WERI-Rb-1 (cell line): ENCODE measurements around the gene DDX54.
A peak's percentile ranks its signal among the peaks of the same experiment; 100 is the strongest.

Source experiments
- DNase-seq: peaks from one replicate; pipeline ENCODE4 v3.0.0-alpha.2; 2020
- H3K27ac ChIP-seq: fragments of 250-450 bp; sonication (Bioruptor Pico); 2 replicates; pipeline ENCODE4 v1.5.1; 2020; ENCODE audit warnings: mild to moderate bottlenecking, moderate library complexity
- H3K27me3 ChIP-seq: fragments of 250-450 bp; sonication (Bioruptor Pico); 2 replicates; pipeline ENCODE4 v1.5.1; 2021; ENCODE audit warnings: mild to moderate bottlenecking, low read depth, moderate library complexity; ENCODE audit not compliant: insufficient read depth, severe bottlenecking
- H3K36me3 ChIP-seq: fragments of 250-450 bp; sonication (Bioruptor Pico); 2 replicates; pipeline ENCODE4 v1.5.1; 2020; ENCODE audit warnings: mild to moderate bottlenecking, moderate library complexity
- H3K4me3 ChIP-seq: 2 replicates; pipeline ENCODE4 v1.5.1; 2011; ENCODE audit warnings: low read depth, mild to moderate bottlenecking, control low read depth, low read length
- H3K9me3 ChIP-seq: fragments of 250-450 bp; sonication (Bioruptor Pico); 2 replicates; pipeline ENCODE4 v1.5.1; 2021; ENCODE audit warnings: mild to moderate bottlenecking, moderate library complexity; ENCODE audit not compliant: severe bottlenecking
- CTCF ChIP-seq: IDR thresholded peaks from 2 replicates; pipeline ENCODE4 v1.5.1; 2011; ENCODE audit warnings: low read depth, mild to moderate bottlenecking, control low read depth, inconsistent platforms, low read length

DDX54 gene

GRCh38 chr12:113133666-113134065 lies 51.6 kb downstream of the DDX54 start:
- no peaks in the 10 kb centered on the region for H3K27me3 ChIP-seq
- H3K36me3 ChIP-seq: no peaks in the 10 kb centered on the region
- H3K9me3 ChIP-seq: no peaks in the 10 kb centered on the region
- TF ChIP-seq CTCF: no peak
- DNase-seq: no peak
- no peak overlapping the region for H3K4me3 ChIP-seq
- no peak overlapping the region for H3K27ac ChIP-seq

GRCh38 chr12:113133036-113133435 lies 52.2 kb downstream of the DDX54 start:
- H3K4me3 ChIP-seq: no peak overlapping the region

GRCh38 chr12:113131556-113131955 lies 53.7 kb downstream of the DDX54 start:
- H3K27me3 ChIP-seq: no peaks in the 10 kb centered on the region
- no peaks in the 10 kb centered on the region for H3K9me3 ChIP-seq
- DNase-seq: no peak
- TF ChIP-seq CTCF: no peak
- no peak overlapping the region for H3K27ac ChIP-seq
- no peaks in the 10 kb centered on the region for H3K36me3 ChIP-seq
- H3K4me3 ChIP-seq: no peak overlapping the region

More at GRCh38 chr12:113133036-113133435, 52.2 kb downstream of the DDX54 start:
- Histone ChIP-seq H3K27ac (no peak overlapping the region), H3K36me3 (no peaks in the 10 kb centered on the region), H3K9me3 (no peaks in the 10 kb centered on the region), H3K27me3 (no peaks in the 10 kb centered on the region)
- no peak for TF ChIP-seq CTCF
- no peak for DNase-seq

GRCh38 chr12:113130457-113131135 lies 54.7 kb downstream of the DDX54 start:
- no peak overlapping the region for H3K4me3 ChIP-seq
- peak; percentile 60 for TF ChIP-seq CTCF
- no peaks in the 10 kb centered on the region for H3K9me3 ChIP-seq
- peak; percentile 50 for DNase-seq
- H3K36me3 ChIP-seq: no peaks in the 10 kb centered on the region
- H3K27me3 ChIP-seq: no peaks in the 10 kb centered on the region
- H3K27ac ChIP-seq: no peak overlapping the region

GRCh38 chr12:113129664-113130456 lies 55.4 kb downstream of the DDX54 start:
- H3K27ac ChIP-seq: no peak overlapping the region
- H3K9me3 ChIP-seq: no peaks in the 10 kb centered on the region
- H3K36me3 ChIP-seq: no peaks in the 10 kb centered on the region
- TF ChIP-seq CTCF: no peak
- H3K4me3 ChIP-seq: no peak overlapping the region
- H3K27me3 ChIP-seq: no peaks in the 10 kb centered on the region
- no peak for DNase-seq
